Pulmonary artery endothelial cell (primary cell): Measurements from ENCODE around the gene SULT1A2. TPM values are rescaled to one million over a fixed set of nuclear protein-coding genes. Genes with fewer than 3 reads are reported as not detected.
"Not testable (repeated sequence)": the region's sequence is repeated elsewhere in the genome, so short reads cannot be mapped to it uniquely, and the experiment has no call there.

Experiments
- DNase-seq: peaks from one replicate; pipeline ENCODE4 v3.0.0-alpha.2; 2011; ENCODE audit warnings: low read depth, low spot score
- total RNA-seq: library from RNA; depleted of rRNA; stranded (reverse); fragments of >200 nt; gene quantifications from 2 replicates; pipeline ENCODE4 v1.2.3, GENCODE V29; 2014

SULT1A2 gene
- total RNA-seq, 1 donor from 2014 or later: 0.07 TPM

DNA sequence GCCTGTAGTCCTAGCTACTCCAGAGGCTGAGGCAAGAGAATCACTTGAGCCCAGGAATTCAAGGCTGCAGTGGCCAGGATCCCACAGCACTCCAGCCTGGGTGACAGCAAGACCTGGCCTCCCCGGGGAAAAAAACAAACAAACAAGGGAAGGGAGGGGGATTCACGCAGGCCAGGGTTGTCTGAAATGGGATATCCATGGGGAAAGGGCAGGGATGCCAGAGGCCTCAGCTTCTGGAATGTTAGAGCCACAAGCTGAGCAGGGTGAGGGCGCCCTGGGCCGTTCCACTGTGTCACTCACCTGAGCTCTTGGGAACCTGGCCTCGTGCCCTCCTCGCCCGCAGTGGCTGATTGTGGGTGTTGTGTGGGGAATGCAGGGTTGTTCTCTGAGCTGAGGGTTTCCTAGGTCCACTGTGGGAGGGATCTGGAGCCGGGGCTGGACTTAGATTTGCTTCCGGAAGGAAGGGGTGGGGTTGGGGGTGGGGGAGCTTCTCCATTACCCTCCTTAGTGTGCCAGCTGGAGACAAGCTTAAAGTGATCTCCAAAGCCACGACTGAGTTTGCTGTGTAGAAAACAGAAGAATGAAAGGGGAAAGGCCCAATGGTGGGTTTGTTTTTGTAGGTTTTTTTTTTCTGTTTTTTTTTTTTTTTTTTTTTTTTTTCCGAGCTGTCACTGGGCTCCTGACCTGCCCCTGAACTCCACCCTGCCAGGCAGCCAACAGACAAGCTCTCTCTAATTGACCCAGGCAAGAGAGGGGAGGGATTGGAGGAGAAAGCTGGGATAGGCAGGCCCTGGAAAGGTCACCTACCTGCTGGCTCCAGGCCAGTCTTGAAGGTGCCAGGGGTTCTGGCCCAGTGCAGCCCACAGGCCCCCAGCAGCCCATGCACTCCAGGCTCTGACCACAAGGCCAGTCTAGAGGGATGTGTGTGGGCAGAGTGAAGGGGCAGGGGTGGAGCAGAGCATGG, 13.1 kb upstream of the SULT1A2 start, which contains the start of gene SULT1A1:
SULT1A1 (minus strand) TSS at position 414 of the 964 bp plus-strand sequence. CDS start 1,189 bp downstream, outside the sequence.
- no peak for DNase-seq

DNA sequence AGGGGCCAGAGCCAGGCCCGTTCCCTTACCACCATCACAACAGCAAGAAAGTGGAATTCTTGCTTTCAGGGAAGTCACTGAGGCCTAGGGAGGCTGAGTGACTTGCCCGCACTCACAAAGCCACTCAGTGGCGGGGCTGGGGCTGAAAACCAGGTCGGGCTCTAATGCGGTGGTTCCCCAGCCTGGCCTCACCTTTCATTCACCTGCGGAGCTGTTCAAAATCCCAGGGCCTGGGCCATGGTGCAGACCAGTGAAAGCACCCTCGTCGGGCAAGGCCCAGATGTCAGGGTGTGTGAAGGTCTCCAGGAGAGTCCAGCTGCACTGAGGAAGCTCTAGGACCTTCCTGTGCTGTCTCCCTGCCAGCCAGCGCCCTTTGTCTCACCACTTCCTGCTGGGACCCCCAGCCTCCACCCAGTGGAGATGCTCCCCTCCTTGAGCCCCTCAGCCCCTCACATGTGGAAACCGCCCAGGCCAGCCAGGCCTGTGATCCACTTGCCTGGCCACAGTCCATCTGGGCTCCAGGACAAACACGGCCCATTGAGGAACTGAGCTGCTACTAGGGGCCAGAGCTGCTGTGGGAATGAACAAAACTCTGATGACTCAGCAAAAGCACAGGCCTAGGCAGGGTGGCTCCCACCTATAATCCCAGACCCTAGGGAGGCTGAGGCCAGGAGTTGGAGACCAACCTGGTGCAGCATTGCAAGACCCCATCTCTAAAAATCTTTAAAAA, 12.2 kb upstream of the SULT1A2 start:
- not testable (repeated sequence) for DNase-seq

DNA sequence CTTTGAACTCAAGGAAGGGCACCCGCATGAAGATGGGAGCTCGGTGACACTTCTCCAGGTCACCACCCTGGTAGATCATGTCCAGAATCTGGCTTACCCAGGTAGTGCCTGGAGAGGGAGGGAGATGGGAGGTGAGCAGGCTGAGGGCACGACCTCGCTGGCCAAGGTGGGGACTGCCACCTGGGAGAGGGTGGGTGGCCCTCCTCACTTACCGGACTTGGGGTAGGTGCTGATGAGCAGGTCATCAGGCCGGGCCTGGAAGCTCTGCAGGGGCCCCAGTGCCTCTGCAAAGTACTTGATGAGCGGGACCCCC, 11.6 kb upstream of the SULT1A2 start:
- not testable (repeated sequence) for DNase-seq

DNA sequence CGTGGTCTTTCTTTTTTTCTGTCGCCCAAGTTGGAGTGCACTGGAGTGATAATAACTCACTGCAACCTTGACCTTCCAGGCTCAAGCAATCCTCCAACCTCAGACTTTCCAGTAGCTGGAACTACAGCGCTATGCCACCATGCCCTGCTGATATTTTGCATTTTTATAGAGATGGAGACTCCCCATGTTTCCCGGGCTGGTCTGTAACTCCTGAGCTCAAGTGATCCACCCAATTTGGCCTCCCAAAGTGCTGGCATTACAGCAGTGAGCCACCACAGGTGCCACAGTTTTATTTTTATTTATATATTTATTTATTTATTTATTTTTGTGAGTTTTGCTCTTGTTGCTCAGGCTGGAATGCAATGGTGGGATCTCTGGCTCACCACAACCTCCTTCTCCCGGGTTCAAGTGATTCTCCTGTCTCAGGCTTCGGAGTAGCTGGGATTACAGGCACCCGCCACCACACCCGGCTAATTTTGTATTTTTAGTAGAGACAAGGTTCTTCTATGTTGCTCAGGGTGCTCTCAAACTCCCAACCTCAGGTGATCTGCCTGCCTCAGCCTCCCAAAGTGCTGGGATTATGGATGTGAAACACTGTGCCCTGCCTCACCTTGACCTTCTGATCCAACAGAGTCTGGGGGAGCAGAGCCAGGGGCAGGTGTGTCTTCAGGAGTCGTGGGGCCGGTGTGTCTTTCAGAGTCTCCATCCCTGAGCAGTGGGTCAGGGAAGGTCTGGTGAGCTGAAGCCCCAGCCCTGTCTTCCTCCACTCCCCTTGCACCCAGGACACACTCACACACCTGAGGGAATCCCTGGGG, 11.0 kb upstream of the SULT1A2 start:
- not testable (repeated sequence) for DNase-seq

DNA sequence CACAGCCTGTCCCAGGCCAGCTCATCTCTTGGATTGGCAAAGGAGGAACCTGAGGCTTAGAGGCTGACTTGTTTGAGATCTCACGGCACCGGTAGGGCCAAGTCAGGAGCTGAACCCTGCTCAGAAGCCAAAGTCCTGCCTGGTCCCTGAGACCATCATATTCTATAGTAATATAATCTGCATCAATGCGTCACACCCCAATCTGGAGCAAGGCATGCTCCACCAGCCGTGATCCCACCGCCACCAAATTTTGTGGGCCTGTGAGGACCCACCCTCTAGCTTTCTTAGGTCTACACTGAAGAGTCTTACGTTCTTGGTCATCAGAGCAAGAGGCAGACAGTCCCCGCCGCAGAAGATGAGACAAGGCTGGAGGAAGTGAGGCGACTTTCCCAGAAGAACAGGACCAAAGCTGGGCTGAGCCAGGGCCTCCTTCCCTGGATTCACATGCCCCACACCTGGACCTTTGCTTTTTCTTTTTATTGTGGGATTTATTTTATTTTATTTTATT, 10.3 kb upstream of the SULT1A2 start:
- DNase-seq: no peak

DNA sequence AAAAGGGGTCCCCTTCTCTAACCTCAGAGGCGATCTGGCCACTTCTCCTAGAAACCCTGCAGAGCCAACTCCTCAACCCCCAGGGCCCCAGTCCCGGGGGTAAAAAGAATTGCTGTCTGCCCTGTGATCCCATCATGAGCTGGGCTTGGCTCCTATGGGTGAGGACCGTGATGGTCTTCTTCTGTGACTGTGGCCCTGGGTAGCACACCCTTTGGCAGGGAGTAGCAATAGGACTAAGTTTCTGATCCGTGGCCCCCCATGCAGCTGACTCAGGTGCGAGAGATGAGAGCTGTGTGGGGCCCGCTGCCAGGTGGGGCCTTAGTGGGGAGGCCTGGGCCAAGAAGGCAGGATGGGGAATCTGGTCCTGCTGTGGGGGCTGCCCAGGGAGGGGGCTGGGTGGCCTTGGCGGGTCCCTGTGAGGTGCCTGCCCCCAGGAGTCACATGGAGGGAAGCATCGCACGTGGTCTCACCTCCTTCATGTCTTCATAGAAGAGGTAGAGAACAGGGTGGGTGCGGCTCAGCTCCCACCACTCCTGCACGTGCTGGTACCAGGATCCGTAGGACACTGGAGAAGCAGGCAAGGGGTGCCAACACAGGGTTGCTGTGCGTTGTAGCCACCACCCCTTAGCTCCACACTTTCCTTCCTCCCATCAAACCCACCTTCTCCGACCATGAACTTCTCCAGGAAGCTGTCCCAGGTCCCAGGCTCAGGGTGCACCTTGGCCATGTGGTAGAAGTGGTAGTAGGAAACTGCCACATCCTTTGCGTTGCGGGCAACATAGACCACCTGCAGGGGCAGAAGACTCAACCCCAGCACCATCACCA, 9.7 kb upstream of the SULT1A2 start:
- DNase-seq: no peak

DNA sequence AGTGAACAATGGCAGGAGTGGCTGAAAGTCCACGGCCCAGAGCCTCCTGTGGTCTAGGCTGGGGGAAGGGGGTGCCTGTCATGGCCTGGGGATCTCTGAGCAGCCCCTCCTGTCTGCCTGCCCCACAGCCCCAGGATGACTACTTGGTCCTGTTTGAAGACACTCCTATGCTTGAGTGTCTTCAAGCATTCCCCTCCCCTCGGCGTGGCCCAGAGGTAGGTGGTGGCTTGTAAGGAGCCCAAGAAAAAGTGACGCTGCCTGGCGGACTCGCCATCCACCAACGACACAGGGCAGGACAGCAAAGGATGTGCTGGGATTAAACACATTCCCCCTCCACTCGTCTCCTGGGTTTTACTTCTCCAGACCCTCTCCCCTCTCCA, 7.3 kb upstream of the SULT1A2 start:
- no peak for DNase-seq

DNA sequence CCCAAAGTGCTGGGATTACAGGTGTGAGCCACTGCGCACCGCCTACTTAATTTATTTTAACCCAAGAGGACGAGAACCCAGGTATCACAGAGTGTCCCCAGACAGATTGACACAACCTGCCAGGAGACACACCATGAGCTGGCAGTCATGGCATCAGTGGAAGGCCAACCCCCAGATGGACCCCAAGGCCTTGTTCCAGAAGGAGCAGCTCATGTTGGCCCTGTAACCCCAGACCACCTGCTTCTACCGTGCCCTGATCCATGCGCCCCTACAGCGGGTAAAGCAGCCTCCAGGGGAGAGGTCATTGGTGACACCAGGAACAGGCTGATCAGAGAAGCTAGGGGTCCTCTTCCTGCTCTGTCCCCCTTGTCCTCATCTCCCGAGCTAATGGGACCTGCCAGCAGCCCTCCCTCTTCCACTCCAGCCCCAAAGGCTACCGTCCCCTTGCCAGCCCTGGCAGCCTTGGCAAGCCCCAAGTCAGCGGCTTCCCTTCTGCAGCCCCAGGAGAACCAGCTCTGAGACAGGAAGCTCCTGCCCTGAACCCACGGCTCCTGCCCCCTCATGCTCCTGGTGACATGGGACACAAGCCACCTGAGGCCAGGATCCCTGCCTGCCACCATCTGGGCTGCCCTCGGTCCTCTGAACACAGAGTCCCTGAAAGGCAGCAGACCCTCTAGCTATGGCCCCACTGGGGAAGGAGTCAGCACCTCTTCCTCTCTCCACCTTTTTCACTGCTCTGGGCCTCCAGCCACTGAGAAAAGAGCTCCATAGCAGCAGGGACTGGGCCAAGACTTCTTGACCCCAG, 6.7 kb upstream of the SULT1A2 start:
- DNase-seq: no peak

DNA sequence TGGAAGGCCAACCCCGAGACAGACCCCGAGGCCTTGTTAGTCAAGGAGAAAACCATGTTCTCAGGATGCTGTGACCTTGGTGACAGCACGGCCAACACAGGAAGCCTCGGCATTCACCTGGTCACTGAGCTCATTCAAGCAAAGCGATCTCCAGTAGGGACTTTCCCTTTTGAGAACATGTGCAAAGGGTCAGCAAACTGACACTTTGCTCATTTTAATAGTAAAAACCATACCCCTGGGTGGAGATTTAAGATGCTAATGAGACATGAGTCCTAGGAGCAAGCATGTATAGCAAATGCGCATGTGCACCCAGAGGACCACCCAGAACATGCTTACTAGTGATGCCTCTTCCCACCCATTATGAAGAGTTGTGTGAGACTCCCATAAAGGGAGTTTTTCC, 5.7 kb upstream of the SULT1A2 start:
- DNase-seq: no peak

DNA sequence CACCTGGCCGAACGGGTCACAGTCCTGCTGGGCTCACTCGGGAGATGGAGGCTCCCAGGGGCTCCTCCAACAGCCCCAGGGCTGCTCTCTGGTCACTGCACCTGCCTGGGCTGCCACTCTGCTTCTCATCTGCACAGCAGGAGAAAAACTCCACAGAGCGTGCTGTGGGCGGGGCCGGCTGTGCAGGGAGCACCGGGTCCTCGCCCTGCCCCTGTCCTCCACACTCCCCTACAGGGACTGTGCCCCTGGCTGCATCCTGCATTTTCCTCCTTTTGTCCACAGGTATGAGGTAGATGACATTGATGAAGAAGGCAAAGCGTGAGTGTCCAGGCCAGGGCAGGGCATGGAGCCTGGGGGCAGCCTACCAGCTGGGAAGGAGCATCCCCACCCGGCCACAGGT, 5.2 kb upstream of the SULT1A2 start:
- DNase-seq: not testable (repeated sequence)

DNA sequence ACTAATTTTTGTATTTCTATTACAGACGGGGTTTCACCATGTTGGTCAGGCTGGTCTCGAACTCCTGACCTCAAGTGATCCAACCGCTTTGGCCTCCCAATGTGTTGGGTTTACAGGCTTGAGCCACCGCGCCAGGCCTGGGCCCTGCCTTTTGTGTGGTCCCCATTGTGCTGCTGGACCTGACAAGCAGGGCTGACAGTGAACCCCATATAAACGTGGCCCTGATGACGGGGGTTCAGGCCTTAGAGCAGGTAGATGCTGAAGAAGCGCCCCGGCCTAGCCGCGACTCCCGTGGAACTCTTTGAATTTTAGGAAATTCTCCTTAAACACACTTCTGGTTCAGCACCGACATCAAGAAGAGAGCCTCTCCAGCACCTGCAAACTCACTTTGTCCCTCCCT, 4.7 kb upstream of the SULT1A2 start:
- DNase-seq: not testable (repeated sequence)

DNA sequence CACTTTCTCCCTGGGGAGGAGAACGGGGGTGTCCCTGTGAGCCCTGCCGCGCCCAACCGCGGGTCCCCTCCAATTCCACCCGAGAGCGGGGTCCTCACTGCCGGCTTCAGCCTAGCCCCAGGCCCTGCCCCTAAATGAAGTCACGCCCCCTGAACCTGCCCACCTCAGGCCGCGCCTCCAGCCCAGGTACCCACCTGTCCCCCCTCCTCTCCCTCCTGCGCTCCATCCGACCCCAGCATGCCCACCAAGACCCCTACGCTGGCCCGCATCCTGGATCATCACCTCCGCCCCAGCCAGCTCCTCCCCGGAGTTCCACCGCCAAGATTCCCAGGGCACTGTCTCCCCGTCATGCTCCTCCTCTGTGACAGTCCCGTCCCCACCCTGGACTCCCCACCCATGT, 4.1 kb upstream of the SULT1A2 start:
- DNase-seq: not testable (repeated sequence)

DNA sequence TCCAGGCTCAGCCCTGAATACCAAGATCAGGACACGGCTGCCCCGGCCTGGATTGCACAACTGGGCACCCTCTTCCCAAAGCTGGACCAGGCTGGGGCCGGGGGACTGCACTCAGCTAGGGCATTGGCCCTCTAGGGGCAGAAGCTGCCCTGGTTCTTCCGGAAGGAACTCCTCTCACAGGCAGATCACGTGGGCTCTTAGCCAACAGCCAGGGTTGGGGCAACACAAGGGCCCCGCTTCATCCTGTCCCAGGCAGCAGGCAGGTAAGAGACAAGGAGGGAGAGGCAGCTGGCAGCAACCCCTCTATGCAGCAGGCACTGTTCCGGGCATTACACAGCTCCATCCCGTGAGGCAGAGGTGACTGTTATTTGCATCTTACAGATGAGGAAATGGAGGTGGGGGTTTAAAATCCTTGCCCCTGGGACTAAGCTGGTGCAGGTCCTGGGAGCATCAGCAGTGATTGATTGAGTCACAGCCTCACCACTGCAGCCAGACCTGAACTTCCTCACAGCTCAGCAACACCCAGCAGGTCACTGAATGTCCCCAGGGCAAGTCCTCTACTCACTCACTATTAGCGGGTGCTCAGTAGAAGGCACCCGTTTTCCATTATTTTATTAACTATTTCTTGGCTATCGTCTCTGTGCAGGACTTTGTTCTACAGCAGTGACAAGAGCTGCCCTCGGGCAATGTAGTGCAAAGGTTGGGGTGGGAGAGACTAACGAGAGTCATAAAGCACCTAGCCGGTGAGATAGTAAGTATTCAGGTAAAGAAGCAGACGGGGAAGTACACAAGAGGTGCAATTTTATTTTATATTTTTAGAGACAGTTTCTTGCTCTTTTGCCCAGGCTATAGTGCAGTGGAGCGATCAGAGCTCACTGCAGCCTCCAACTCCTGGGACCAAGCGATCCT, 2.8 kb upstream of the SULT1A2 start:
- not testable (repeated sequence) for DNase-seq

DNA sequence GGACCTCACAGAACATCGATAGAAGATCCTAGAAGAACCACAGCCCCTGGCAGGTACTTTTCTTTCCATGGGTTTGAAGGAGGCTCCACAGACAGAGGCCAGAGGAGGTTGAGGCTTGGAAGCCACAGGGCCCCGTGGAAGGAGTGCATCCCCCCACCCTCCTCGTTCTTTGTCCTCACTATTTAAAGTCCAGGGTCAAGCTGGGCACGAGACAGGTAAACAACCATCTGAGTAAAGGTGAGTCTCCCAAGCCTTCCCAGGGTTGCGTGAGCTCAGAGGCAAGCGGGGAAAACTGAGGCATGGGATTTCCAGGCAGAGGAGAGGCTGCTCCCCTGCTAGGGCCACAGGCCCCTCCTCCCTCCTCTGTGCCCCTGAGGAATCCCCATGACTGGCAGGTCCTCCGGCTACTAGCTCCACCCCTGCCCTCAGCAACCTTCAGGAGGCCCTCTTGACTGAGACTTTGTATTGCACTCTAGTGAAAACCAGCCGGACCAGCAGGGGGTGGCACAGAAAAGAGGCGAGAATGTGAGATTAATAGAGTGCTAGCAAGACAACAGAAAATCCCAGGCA, 927 bp upstream of the SULT1A2 start:
- no peak for DNase-seq

DNA sequence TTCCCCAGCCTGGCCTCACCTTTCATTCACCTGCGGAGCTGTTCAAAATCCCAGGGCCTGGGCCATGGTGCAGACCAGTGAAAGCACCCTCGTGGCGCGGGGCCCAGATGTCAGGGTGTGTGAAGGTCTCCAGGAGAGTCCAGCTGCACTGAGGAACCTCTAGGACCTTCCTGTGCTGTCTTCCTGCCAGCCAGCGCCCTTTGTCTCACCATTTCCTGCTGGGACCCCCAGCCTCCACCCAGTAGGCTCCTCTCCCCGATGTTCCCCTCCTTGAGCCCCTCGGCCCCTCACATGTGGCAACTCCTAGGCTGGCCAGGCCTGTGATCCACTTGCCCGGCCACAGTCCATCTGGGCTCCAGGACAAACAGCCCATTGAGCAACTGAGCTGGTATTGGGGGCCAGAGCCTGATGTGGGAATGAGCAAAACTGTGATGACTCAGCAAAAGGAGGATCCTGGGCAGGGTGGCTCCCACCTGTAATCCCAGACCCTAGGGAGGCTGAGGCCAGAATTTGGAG, 677 bp downstream of the SULT1A2 start:
- no peak for DNase-seq

DNA sequence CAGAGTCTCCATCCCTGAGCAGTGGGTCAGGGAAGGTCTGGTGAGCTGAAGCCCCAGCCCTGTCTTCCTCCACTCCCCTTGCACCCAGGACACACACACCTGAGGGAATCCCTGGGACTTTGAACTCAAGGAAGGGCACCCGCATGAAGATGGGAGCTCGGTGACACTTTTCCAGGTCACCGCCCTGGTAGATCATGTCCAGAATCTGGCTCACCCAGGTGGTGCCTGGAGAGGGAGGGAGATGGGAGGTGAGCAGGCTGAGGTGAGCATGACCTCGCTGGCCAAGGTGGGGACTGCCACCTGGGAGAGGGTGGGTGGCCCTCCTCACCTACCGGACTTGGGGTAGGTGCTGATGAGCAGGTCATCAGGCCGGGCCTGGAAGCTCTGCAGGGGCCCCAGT, 1.4 kb downstream of the SULT1A2 start:
- DNase-seq: not testable (repeated sequence)

DNA sequence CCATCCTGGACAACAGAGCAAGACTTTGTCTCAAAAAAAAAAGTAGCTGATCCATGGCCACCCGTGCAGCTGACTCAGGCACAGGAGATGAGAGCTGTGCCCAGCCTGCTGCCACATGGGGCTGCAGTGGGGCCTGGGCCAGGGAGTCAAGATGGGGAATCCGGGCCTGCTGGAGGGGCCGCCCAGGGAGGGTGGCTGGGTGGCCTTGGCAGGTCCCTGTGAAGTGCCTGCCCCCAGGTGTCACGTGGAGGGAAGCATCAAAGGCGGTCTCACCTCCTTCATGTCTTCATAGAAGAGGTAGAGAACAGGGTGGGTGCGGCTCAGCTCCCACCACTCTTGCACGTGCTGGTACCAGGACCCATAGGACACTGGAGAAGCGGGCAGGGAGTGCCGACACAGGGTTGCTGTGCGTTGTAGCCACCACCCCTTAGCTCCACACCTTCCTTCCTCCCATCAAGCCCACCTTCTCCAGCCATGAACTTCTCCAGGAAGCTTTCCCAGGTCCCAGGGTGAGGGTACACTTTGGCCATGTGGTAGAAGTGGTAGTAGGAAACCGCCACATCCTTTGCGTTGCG, 3.8 kb downstream of the SULT1A2 start:
- no peak for DNase-seq

DNA sequence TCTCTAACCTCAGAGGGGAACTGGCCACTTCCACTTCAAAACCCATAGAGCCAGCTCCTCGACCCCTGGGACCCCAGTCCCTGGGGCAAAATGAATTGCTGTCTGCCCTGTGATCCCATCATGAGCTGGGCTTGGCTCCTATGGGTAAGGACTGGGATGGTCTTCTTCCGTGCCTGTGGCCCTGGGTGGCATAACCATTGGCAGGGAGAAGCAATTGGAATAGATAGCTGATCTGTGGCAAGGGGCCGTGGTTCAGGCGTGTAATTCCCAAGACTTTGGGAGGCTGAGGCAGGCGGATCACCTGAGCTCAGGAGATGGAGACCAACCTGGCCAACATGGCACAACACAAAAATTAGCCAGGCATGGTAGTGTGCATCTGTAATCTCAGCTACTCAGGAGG, 4.3 kb downstream of the SULT1A2 start:
- DNase-seq: no peak
